ENCODE measurements around the gene HCST.
A peak's percentile ranks its signal among the peaks of the same experiment; 100 is the strongest.

HCST gene

GRCh38 chr19:35901854-35902661 is at the start of gene HCST:
HCST (plus strand) TSS chr19:35902529; CDS start chr19:35902594, 65 bp downstream.
- Mint-ChIP-seq H3K4me3 (peak within 1 kb of the TSS; percentile 87), H3K9me3 (ENCODE audit: low read depth) (no peaks in the 10 kb centered on the region), H3K36me3 (no peaks in the 10 kb centered on the region), H3K4me1 (ENCODE audit: low read depth) (peaks cover 47% of the 10 kb centered on the region), H3K27me3 (no peaks in the 10 kb centered on the region), H3K27ac (peak within 1 kb of the TSS; percentile 96)

- no peaks in the 10 kb centered on the region for H3K9me3 Mint-ChIP-seq (ENCODE audit: low read depth)
- H3K36me3 Mint-ChIP-seq = no peaks in the 10 kb centered on the region
- no peak overlapping the region for H3K4me3 Mint-ChIP-seq
- H3K27me3 Mint-ChIP-seq = peaks cover 12% of the 10 kb centered on the region
- H3K27ac Mint-ChIP-seq = no peak overlapping the region
- peaks cover 11% of the 10 kb centered on the region for H3K4me1 Mint-ChIP-seq (ENCODE audit: low read depth)
These were observed 49.1 kb upstream of the HCST start for GRCh38 chr19:35853038-35853756.

- no peak within 1 kb of the TSS for H3K27ac Mint-ChIP-seq
- H3K27me3 Mint-ChIP-seq = peaks cover 8% of the 10 kb centered on the region
- no peaks in the 10 kb centered on the region for H3K36me3 Mint-ChIP-seq
- no peaks in the 10 kb centered on the region for H3K9me3 Mint-ChIP-seq (ENCODE audit: low read depth)
- peaks cover 8% of the 10 kb centered on the region for H3K4me1 Mint-ChIP-seq (ENCODE audit: low read depth)
- peak within 1 kb of the TSS; percentile 78 for H3K4me3 Mint-ChIP-seq
These were observed 45.7 kb upstream of the HCST start, which contains the start of gene KIRREL2 for GRCh38 chr19:35856546-35857149. KIRREL2 (plus strand) TSS chr19:35856911; CDS start chr19:35857120, 209 bp downstream.

- H3K9me3 Mint-ChIP-seq (ENCODE audit: low read depth) = no peaks in the 10 kb centered on the region
- peaks cover 5% of the 10 kb centered on the region for H3K4me1 Mint-ChIP-seq (ENCODE audit: low read depth)
- no peaks in the 10 kb centered on the region for H3K36me3 Mint-ChIP-seq
- peak overlapping the region; percentile 48 for H3K4me3 Mint-ChIP-seq
- no peak overlapping the region for H3K27ac Mint-ChIP-seq
- H3K27me3 Mint-ChIP-seq = peaks cover 10% of the 10 kb centered on the region
These were observed 44.0 kb upstream of the HCST start for GRCh38 chr19:35858311-35858710.

GRCh38 chr19:35859414-35859813 is 42.9 kb upstream of the HCST start:
- Mint-ChIP-seq H3K36me3 (no peaks in the 10 kb centered on the region), H3K9me3 (ENCODE audit: low read depth) (no peaks in the 10 kb centered on the region), H3K27me3 (peaks cover 10% of the 10 kb centered on the region), H3K4me3 (no peak overlapping the region), H3K4me1 (ENCODE audit: low read depth) (peaks cover 5% of the 10 kb centered on the region), H3K27ac (no peak overlapping the region)

GRCh38 chr19:35860436-35860817 is 41.9 kb upstream of the HCST start:
- Mint-ChIP-seq H3K27me3 (peaks cover 5% of the 10 kb centered on the region), H3K36me3 (no peaks in the 10 kb centered on the region), H3K9me3 (ENCODE audit: low read depth) (no peaks in the 10 kb centered on the region), H3K27ac (no peak overlapping the region), H3K4me1 (ENCODE audit: low read depth) (peaks cover 5% of the 10 kb centered on the region), H3K4me3 (no peak overlapping the region)

- Mint-ChIP-seq H3K4me3 (no peak overlapping the region), H3K9me3 (ENCODE audit: low read depth) (no peaks in the 10 kb centered on the region), H3K4me1 (ENCODE audit: low read depth) (peaks cover 5% of the 10 kb centered on the region), H3K27ac (no peak overlapping the region), H3K27me3 (peaks cover 5% of the 10 kb centered on the region), H3K36me3 (no peaks in the 10 kb centered on the region)
These were observed 41.3 kb upstream of the HCST start for GRCh38 chr19:35860818-35861639.

GRCh38 chr19:35861640-35862160 is 40.6 kb upstream of the HCST start:
- Mint-ChIP-seq H3K27me3 (peaks cover 8% of the 10 kb centered on the region), H3K4me1 (ENCODE audit: low read depth) (peaks cover 5% of the 10 kb centered on the region), H3K27ac (no peak overlapping the region), H3K36me3 (no peaks in the 10 kb centered on the region), H3K9me3 (ENCODE audit: low read depth) (no peaks in the 10 kb centered on the region), H3K4me3 (no peak overlapping the region)

- Mint-ChIP-seq H3K36me3 (no peaks in the 10 kb centered on the region), H3K4me1 (ENCODE audit: low read depth) (peaks cover 3% of the 10 kb centered on the region), H3K27me3 (peaks cover 8% of the 10 kb centered on the region)
These were observed 39.8 kb upstream of the HCST start for GRCh38 chr19:35862528-35862927.

GRCh38 chr19:35863018-35863417 is 39.3 kb upstream of the HCST start:
- H3K27me3 Mint-ChIP-seq = peaks cover 10% of the 10 kb centered on the region

More at GRCh38 chr19:35862528-35862927, 39.8 kb upstream of the HCST start:
- no peaks in the 10 kb centered on the region for H3K9me3 Mint-ChIP-seq (ENCODE audit: low read depth)
- H3K4me3 Mint-ChIP-seq = no peak overlapping the region
- H3K27ac Mint-ChIP-seq = no peak overlapping the region

GRCh38 chr19:35868172-35868822 is 34.0 kb upstream of the HCST start, which contains the start of gene APLP1:
APLP1 (plus strand) TSS chr19:35868574; CDS start chr19:35868637, 63 bp downstream.
- Mint-ChIP-seq H3K9me3 (ENCODE audit: low read depth) (no peaks in the 10 kb centered on the region), H3K27ac (no peak within 1 kb of the TSS), H3K36me3 (no peaks in the 10 kb centered on the region), H3K4me3 (peak within 1 kb of the TSS; percentile 61), H3K4me1 (ENCODE audit: low read depth) (peaks cover 12% of the 10 kb centered on the region), H3K27me3 (peaks cover 18% of the 10 kb centered on the region)

More at GRCh38 chr19:35863018-35863417, 39.3 kb upstream of the HCST start:
- Mint-ChIP-seq H3K4me3 (no peak overlapping the region), H3K36me3 (no peaks in the 10 kb centered on the region), H3K27ac (no peak overlapping the region), H3K4me1 (ENCODE audit: low read depth) (peaks cover 2% of the 10 kb centered on the region), H3K9me3 (ENCODE audit: low read depth) (no peaks in the 10 kb centered on the region)

GRCh38 chr19:35868823-35869326 is 33.5 kb upstream of the HCST start:
- Mint-ChIP-seq H3K4me3 (peak overlapping the region; percentile 40), H3K4me1 (ENCODE audit: low read depth) (peaks cover 12% of the 10 kb centered on the region), H3K27me3 (peaks cover 20% of the 10 kb centered on the region), H3K9me3 (ENCODE audit: low read depth) (no peaks in the 10 kb centered on the region), H3K27ac (no peak overlapping the region), H3K36me3 (no peaks in the 10 kb centered on the region)

GRCh38 chr19:35869327-35870123 is 32.8 kb upstream of the HCST start:
- Mint-ChIP-seq H3K27me3 (peaks cover 23% of the 10 kb centered on the region), H3K9me3 (ENCODE audit: low read depth) (no peaks in the 10 kb centered on the region), H3K4me3 (peak overlapping the region; percentile 81), H3K36me3 (no peaks in the 10 kb centered on the region), H3K27ac (no peak overlapping the region), H3K4me1 (ENCODE audit: low read depth) (peaks cover 12% of the 10 kb centered on the region)

All from activated naive CD8-positive, alpha-beta T cell (primary cell).